Measurements from ENCODE around the gene PCDHB6. TPM values are rescaled to one million over a fixed set of nuclear protein-coding genes. Genes with fewer than 3 reads are reported as not detected.
"Not testable (repeated sequence)": the region's sequence is repeated elsewhere in the genome, so short reads cannot be mapped to it uniquely, and the experiment has no call there.

Gene PCDHB6
- total RNA-seq = 2.4 and 2.7 TPM in 2 replicates
- long read RNA-seq, partial matches to known transcripts = 0 of 1 reads
- long read RNA-seq, other reads (novel, unspliced or antisense) = 0 of 1 reads

GRCh38 chr5:141149812-141150211 is at the start of gene PCDHB6:
Gene PCDHB6 (plus strand): TSS chr5:141150057. CDS start chr5:141150258, 201 bp downstream.
- no peak for DNase-seq (ENCODE audit: low spot score, unreplicated experiment)
- Mint-ChIP-seq H3K36me3 (ENCODE audit: insufficient read depth) (peaks cover 48% of the 10 kb centered on the region), H3K27ac (peak within 1 kb of the TSS; percentile 5)

GRCh38 chr5:141100243-141100805 is 49.5 kb upstream of the PCDHB6 start, which contains the start of gene PCDHB3:
Gene PCDHB3 (plus strand): TSS chr5:141100473. CDS start chr5:141100650, 177 bp downstream.
- no peaks in the 10 kb centered on the region for H3K4me1 Mint-ChIP-seq (ENCODE audit: low read depth)
- H3K9me3 Mint-ChIP-seq (ENCODE audit: low read depth) = peaks cover 36% of the 10 kb centered on the region
- peaks cover 67% of the 10 kb centered on the region for H3K36me3 Mint-ChIP-seq (ENCODE audit: insufficient read depth)
- H3K27ac Mint-ChIP-seq = peak within 1 kb of the TSS; percentile 91
- H3K27me3 Mint-ChIP-seq = no peaks in the 10 kb centered on the region
- DNase-seq (ENCODE audit: low spot score, unreplicated experiment) = no peak
- no peak for TF ChIP-seq CTCF (IDR thresholded peaks at IDR 0.05; ENCODE audit: unreplicated experiment)
- H3K4me3 Mint-ChIP-seq (ENCODE audit: low read depth) = peak within 1 kb of the TSS; percentile 38

More at GRCh38 chr5:141149812-141150211, at the start of gene PCDHB6:
- Mint-ChIP-seq H3K27me3 (no peaks in the 10 kb centered on the region), H3K9me3 (ENCODE audit: low read depth) (peaks cover 43% of the 10 kb centered on the region), H3K4me1 (ENCODE audit: low read depth) (no peaks in the 10 kb centered on the region), H3K4me3 (ENCODE audit: low read depth) (no peak within 1 kb of the TSS)
- no peak for TF ChIP-seq CTCF (IDR thresholded peaks at IDR 0.05; ENCODE audit: unreplicated experiment)

GRCh38 chr5:141101059-141101458 is 48.8 kb upstream of the PCDHB6 start:
- DNase-seq (ENCODE audit: low spot score, unreplicated experiment) = no peak
- Mint-ChIP-seq H3K27me3 (no peaks in the 10 kb centered on the region), H3K27ac (peak overlapping the region; percentile 91), H3K36me3 (ENCODE audit: insufficient read depth) (peaks cover 64% of the 10 kb centered on the region), H3K4me3 (ENCODE audit: low read depth) (peak overlapping the region; percentile 38), H3K4me1 (ENCODE audit: low read depth) (no peaks in the 10 kb centered on the region), H3K9me3 (ENCODE audit: low read depth) (peaks cover 34% of the 10 kb centered on the region)
- TF ChIP-seq CTCF (IDR thresholded peaks at IDR 0.05; ENCODE audit: unreplicated experiment) = no peak

GRCh38 chr5:141102070-141102469 is 47.8 kb upstream of the PCDHB6 start:
- not testable (repeated sequence) for H3K4me1 Mint-ChIP-seq (ENCODE audit: low read depth); H3K27me3 Mint-ChIP-seq; DNase-seq (ENCODE audit: low spot score, unreplicated experiment); H3K4me3 Mint-ChIP-seq (ENCODE audit: low read depth)
- H3K27ac Mint-ChIP-seq = peak overlapping the region; percentile 91
- peaks cover 36% of the 10 kb centered on the region for H3K9me3 Mint-ChIP-seq (ENCODE audit: low read depth)
- peaks cover 64% of the 10 kb centered on the region for H3K36me3 Mint-ChIP-seq (ENCODE audit: insufficient read depth)

GRCh38 chr5:141102471-141102870 is 47.4 kb upstream of the PCDHB6 start:
- not testable (repeated sequence) for DNase-seq (ENCODE audit: low spot score, unreplicated experiment); H3K27ac Mint-ChIP-seq; H3K27me3 Mint-ChIP-seq; H3K4me1 Mint-ChIP-seq (ENCODE audit: low read depth); H3K4me3 Mint-ChIP-seq (ENCODE audit: low read depth)
- Mint-ChIP-seq H3K9me3 (ENCODE audit: low read depth) (peaks cover 40% of the 10 kb centered on the region), H3K36me3 (ENCODE audit: insufficient read depth) (peaks cover 65% of the 10 kb centered on the region)

- peaks cover 45% of the 10 kb centered on the region for H3K9me3 Mint-ChIP-seq (ENCODE audit: low read depth)
- no peak for TF ChIP-seq CTCF (IDR thresholded peaks at IDR 0.05; ENCODE audit: unreplicated experiment)
- H3K36me3 Mint-ChIP-seq (ENCODE audit: insufficient read depth) = peaks cover 63% of the 10 kb centered on the region
- no peaks in the 10 kb centered on the region for H3K27me3 Mint-ChIP-seq
- no peak overlapping the region for H3K4me3 Mint-ChIP-seq (ENCODE audit: low read depth)
- DNase-seq (ENCODE audit: low spot score, unreplicated experiment) = no peak
- H3K27ac Mint-ChIP-seq = peak overlapping the region; percentile 80
- H3K4me1 Mint-ChIP-seq (ENCODE audit: low read depth) = no peaks in the 10 kb centered on the region
Observed at GRCh38 chr5:141105350-141105749, 44.5 kb upstream of the PCDHB6 start.

Measured in progenitor cell of endocrine pancreas (in vitro differentiated cells).